Measurements from ENCODE around the gene C1orf210. TPM values are rescaled to one million over a fixed set of nuclear protein-coding genes. Genes with fewer than 3 reads are reported as not detected.

Gene C1orf210
- total and polyA plus RNA-seq, 2 donors (not counting 1 experiment from before 2014, with no cell fraction given) = not detected

- Histone ChIP-seq H3K27me3 (replicated peaks in 1 of 4; ENCODE audit: control extremely low read depth in 1 of 4, control insufficient read depth in 3 of 4, insufficient read depth in 4 of 4, low read length in 3 of 4) (peaks cover 0 to 3% (median 0%) of the 10 kb centered on the region in 4 experiments), H3K27ac (ENCODE audit: low read length in 2 of 2) (no peak overlapping the region), H3K9me3 (ENCODE audit: control extremely low read depth in 1 of 3, control insufficient read depth in 2 of 3, insufficient read depth in 1 of 3, low read length in 2 of 3) (peaks cover 0 to 10% (median 6%) of the 10 kb centered on the region in 3 donors), H2AFZ (ENCODE audit: insufficient read depth, low read depth, low read length, poor library complexity, severe bottlenecking) (no peak overlapping the region), H3K4me3 (ENCODE audit: control extremely low read depth in 1 of 5, extremely low read depth in 1 of 5, insufficient read depth in 1 of 5, low read depth in 2 of 5, low read length in 4 of 5) (no peak overlapping the region), H3K79me2 (ENCODE audit: control insufficient read depth, insufficient read depth, low read length) (no peaks in the 10 kb centered on the region), H3K4me2 (replicated peaks; ENCODE audit: low read depth, low read length, poor library complexity, severe bottlenecking) (no peak overlapping the region), H4K20me1 (ENCODE audit: control insufficient read depth, insufficient read depth, low read length, poor library complexity, severe bottlenecking) (no peaks in the 10 kb centered on the region), H3K9ac (ENCODE audit: low read length) (no peak overlapping the region), H3K36me3 (replicated peaks in 1 of 2; ENCODE audit: control extremely low read depth in 1 of 2, control insufficient read depth in 1 of 2, extremely low read depth in 1 of 2, insufficient read depth in 2 of 2, low read length in 1 of 2) (no peaks in the 10 kb centered on the region), H3K4me1 (ENCODE audit: control insufficient read depth in 2 of 2, insufficient read depth in 2 of 2, low read length in 2 of 2) (no peaks in the 10 kb centered on the region)
- TF ChIP-seq EZH2 (IDR thresholded peaks at IDR 0.05; ENCODE audit: borderline replicate concordance, insufficient read depth, low read depth, low read length, poor library complexity, severe bottlenecking) = no peak
- no peak for TF ChIP-seq CTCF (IDR thresholded peaks at IDR 0.05)
- no peak overlapping the region for H3K27ac Mint-ChIP-seq
- intact Hi-C loops (cut with micrococcal nuclease) = no loop called here
- ATAC-seq (ENCODE audit: low read depth) (no peak), DNase-seq (no peak)
- WGBS (ENCODE audit: insufficient coverage) = no CpG with 5 or more reads among the region's 1 CpG
- no peaks in the 10 kb centered on the region for H3K27me3 Mint-ChIP-seq
- no peak overlapping the region for H3K4me3 Mint-ChIP-seq
- peaks cover 6% of the 10 kb centered on the region for H3K9me3 Mint-ChIP-seq (ENCODE audit: insufficient read depth)
- ChIA-PET POLR2A (no interaction called here), CTCF (no interaction called here)
- no peaks in the 10 kb centered on the region for H3K4me1 Mint-ChIP-seq
Measured at GRCh38 chr1:43327549-43328292, 42.3 kb upstream of the C1orf210 start.

GRCh38 chr1:43325381-43325780, 40.0 kb upstream of the C1orf210 start:
- no peak overlapping the region for H2AFZ ChIP-seq (ENCODE audit: insufficient read depth, low read depth, low read length, poor library complexity, severe bottlenecking)
- no peak overlapping the region for H3K9ac ChIP-seq (ENCODE audit: low read length)
- no peaks in the 10 kb centered on the region for H3K36me3 ChIP-seq (replicated peaks in 1 of 2; ENCODE audit: control extremely low read depth in 1 of 2, control insufficient read depth in 1 of 2, extremely low read depth in 1 of 2, insufficient read depth in 2 of 2, low read length in 1 of 2)
- no peak overlapping the region for H3K4me3 Mint-ChIP-seq
- TF ChIP-seq EZH2 (IDR thresholded peaks at IDR 0.05; ENCODE audit: borderline replicate concordance, insufficient read depth, low read depth, low read length, poor library complexity, severe bottlenecking) (no peak), CTCF (IDR thresholded peaks at IDR 0.05) (no peak)
- no peaks in the 10 kb centered on the region for H3K4me1 Mint-ChIP-seq
- ATAC-seq (ENCODE audit: low read depth) (no peak), DNase-seq (no peak)
- no peak overlapping the region for H3K4me2 ChIP-seq (replicated peaks; ENCODE audit: low read depth, low read length, poor library complexity, severe bottlenecking)
- no peaks in the 10 kb centered on the region for H4K20me1 ChIP-seq (ENCODE audit: control insufficient read depth, insufficient read depth, low read length, poor library complexity, severe bottlenecking)
- intact Hi-C loops (cut with micrococcal nuclease) = no loop called here
- H3K27me3 ChIP-seq (replicated peaks in 1 of 4; ENCODE audit: control extremely low read depth in 1 of 4, control insufficient read depth in 3 of 4, insufficient read depth in 4 of 4, low read length in 3 of 4) = peaks cover 0 to 3% (median 0%) of the 10 kb centered on the region in 4 experiments
- no peaks in the 10 kb centered on the region for H3K27me3 Mint-ChIP-seq
- ChIA-PET POLR2A (no interaction called here), CTCF (no interaction called here)
- no peak overlapping the region for H3K27ac Mint-ChIP-seq
- peaks cover 0 to 10% (median 6%) of the 10 kb centered on the region in 3 donors for H3K9me3 ChIP-seq (ENCODE audit: control extremely low read depth in 1 of 3, control insufficient read depth in 2 of 3, insufficient read depth in 1 of 3, low read length in 2 of 3)
- no peaks in the 10 kb centered on the region for H3K79me2 ChIP-seq (ENCODE audit: control insufficient read depth, insufficient read depth, low read length)
- peaks cover 6% of the 10 kb centered on the region for H3K9me3 Mint-ChIP-seq (ENCODE audit: insufficient read depth)
- H3K27ac ChIP-seq (ENCODE audit: low read length in 2 of 2) = no peak overlapping the region
- no peaks in the 10 kb centered on the region for H3K4me1 ChIP-seq (ENCODE audit: control insufficient read depth in 2 of 2, insufficient read depth in 2 of 2, low read length in 2 of 2)
- H3K4me3 ChIP-seq (ENCODE audit: control extremely low read depth in 1 of 5, extremely low read depth in 1 of 5, insufficient read depth in 1 of 5, low read depth in 2 of 5, low read length in 4 of 5) = no peak overlapping the region
